Measurements from ENCODE around the gene FRAT2. TPM values are rescaled to one million over a fixed set of nuclear protein-coding genes. Genes with fewer than 3 reads are reported as not detected.

Gene FRAT2
- total and polyA plus RNA-seq, 2 of the 13 experiments (the other 11 are each of a cell fraction or from before 2014, with no cell fraction given), result 7.2 to 14.1 TPM

- TF ChIP-seq ZNF646 (CRISPR knock-in tag; IDR thresholded peaks at IDR 0.05) (no peak; the same call in 1 of the 2 replicates), BORCS8-MEF2B (CRISPR knock-in tag; IDR thresholded peaks at IDR 0.05) (peak; percentile 82; the same call in 1 of the 2 replicates), CBFB (CRISPR knock-in tag; IDR thresholded peaks at IDR 0.05) (peak; percentile 61), HNRNPH1 (optimal IDR thresholded peaks at IDR 0.05; ENCODE audit: low read depth, low read length) (no peak), ZBTB2 (CRISPR knock-in tag; IDR thresholded peaks at IDR 0.05; ENCODE audit: low read depth) (peak; percentile 75; the same call in 1 of the 2 replicates), IRX3 (CRISPR knock-in tag; IDR thresholded peaks at IDR 0.05; ENCODE audit: borderline replicate concordance, low read depth) (0 out of 2 replicates have a peak, but pooled peaks have one; percentile 49), CEBPB (IDR thresholded peaks at IDR 0.05; ENCODE audit: borderline replicate concordance, low read depth, low read length) (no peak), ZNF280D (CRISPR knock-in tag; IDR thresholded peaks at IDR 0.05) (peak; percentile 83), SMYD3 (CRISPR knock-in tag; IDR thresholded peaks at IDR 0.05) (peak; percentile 45; the same call in 1 of the 2 replicates), HNF1A (IDR thresholded peaks at IDR 0.05; ENCODE audit: low read depth) (0 out of 2 replicates have a peak, but pooled peaks have one; percentile 7), HNF1A (CRISPR knock-in tag; IDR thresholded peaks at IDR 0.05; ENCODE audit: borderline replicate concordance) (no peak), ZNF891 (CRISPR knock-in tag; IDR thresholded peaks at IDR 0.05) (peak; percentile 54; the same call in 1 of the 2 replicates)
Observed at GRCh38 chr10:97292097-97292861, 42.2 kb downstream of the FRAT2 start, which contains the start of gene ARHGAP19 (continued).
